Activated CD8-positive, alpha-beta memory T cell treated with anti-CD3 and anti-CD28 coated beads for 24 hours (primary cell): ENCODE measurements around the gene MIER2.
"Not testable (repeated sequence)": the region's sequence is repeated elsewhere in the genome, so short reads cannot be mapped to it uniquely, and the experiment has no call there.

Experiments
- DNase-seq: peaks from one replicate; pipeline ENCODE4 v3.0.0-alpha.2; 2020

Gene MIER2

GRCh38 chr19:281156-281853 is 63.3 kb downstream of the MIER2 start:
- DNase-seq, result no peak

GRCh38 chr19:280541-281009 is 64.0 kb downstream of the MIER2 start:
- DNase-seq, result no peak

- DNase-seq, result no peak
Observed at GRCh38 chr19:279656-280055, 64.9 kb downstream of the MIER2 start.

- DNase-seq, result no peak
Observed at GRCh38 chr19:279231-279630, 65.4 kb downstream of the MIER2 start.

- no peak for DNase-seq
Observed at GRCh38 chr19:277581-278165, 66.9 kb downstream of the MIER2 start.

- DNase-seq, result no peak
Observed at GRCh38 chr19:277131-277530, 67.5 kb downstream of the MIER2 start.

GRCh38 chr19:275958-276646 is 68.5 kb downstream of the MIER2 start:
- DNase-seq, result no peak

GRCh38 chr19:275000-275399 is 69.6 kb downstream of the MIER2 start:
- no peak for DNase-seq

GRCh38 chr19:273393-273792 is 71.2 kb downstream of the MIER2 start:
- no peak for DNase-seq

- no peak for DNase-seq
Observed at GRCh38 chr19:271856-272255, 72.7 kb downstream of the MIER2 start.

GRCh38 chr19:270766-271318 is 73.8 kb downstream of the MIER2 start:
- not testable (repeated sequence) for DNase-seq

- DNase-seq, result no peak
Observed at GRCh38 chr19:269241-269640, 75.4 kb downstream of the MIER2 start.

GRCh38 chr19:262125-262524 is 82.5 kb downstream of the MIER2 start:
- DNase-seq, result no peak

GRCh38 chr19:256804-257203 is 87.8 kb downstream of the MIER2 start:
- DNase-seq, result not testable (repeated sequence)
